ENCODE results near the gene P4HA1.
"Not testable (repeated sequence)": the region's sequence is repeated elsewhere in the genome, so short reads cannot be mapped to it uniquely, and the experiment has no call there.

P4HA1 gene

DNA sequence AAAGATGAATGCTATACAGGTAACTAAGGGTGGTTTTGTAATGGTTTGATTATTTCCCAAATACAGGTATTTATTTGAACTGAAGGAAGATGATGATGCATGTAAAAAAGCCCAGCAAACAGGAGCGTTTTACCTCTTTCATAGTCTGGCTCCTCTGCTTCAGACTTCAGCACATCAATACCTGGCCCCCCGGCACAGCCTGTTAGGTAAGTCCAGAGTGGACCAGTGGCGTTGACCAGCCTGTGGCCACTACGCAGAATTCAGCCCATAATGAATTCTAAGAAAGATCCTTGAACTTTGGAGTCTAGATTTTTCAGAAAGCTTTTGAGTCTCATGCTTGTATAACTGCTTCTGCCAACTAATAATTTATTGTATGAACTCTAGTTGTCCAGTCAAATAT is 23.3 kb upstream of the P4HA1 start:
- Histone ChIP-seq H3K4me2 (peak overlapping the region in 2 of 11 experiments; percentile 3 to 73; a peak in 4 of 22 replicates), H4K20me1 (peaks cover 0 to 2% (median 0%) of the 10 kb centered on the region in 11 experiments; a peak in 2 of 22 replicates), H3K36me3 (peaks cover 23 to 72% (median 41%) of the 10 kb centered on the region in 11 experiments), H3K4me3 (no peak overlapping the region), H3K4me1 (peaks cover 12 to 48% (median 24%) of the 10 kb centered on the region in 10 experiments), H3K9me3 (replicated peaks in 1 of 11) (no peaks in the 10 kb centered on the region), H3K27ac (0 out of 22 replicates have a peak overlapping the region, but pooled peaks of 1 of the 11 experiments have one; percentile 80), H3K27me3 (no peaks in the 10 kb centered on the region), H3K9ac (no peak overlapping the region)
- no peak for TF ChIP-seq Cebpa-rat (IDR thresholded peaks at IDR 0.05)

DNA sequence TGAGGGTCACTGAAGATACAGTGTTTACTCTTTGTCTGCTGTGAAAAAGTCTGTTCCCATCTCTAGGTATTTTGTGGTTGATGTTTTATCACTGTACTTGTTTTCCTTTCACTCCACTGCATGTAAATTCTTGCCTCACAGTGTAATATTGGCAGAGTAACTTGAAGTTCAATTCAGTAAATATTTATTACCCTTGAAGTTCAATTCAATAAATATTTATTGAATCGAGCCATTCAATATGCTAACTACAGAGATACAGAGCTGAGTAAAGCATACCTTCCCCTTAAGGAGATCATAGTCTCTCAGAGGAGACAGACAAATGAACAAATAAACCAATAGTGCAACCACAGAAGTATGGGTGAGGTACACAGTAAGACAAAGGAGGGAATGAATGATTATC is 22.8 kb upstream of the P4HA1 start:
- Histone ChIP-seq H3K9ac (no peak overlapping the region), H4K20me1 (no peaks in the 10 kb centered on the region), H3K9me3 (replicated peaks in 1 of 11) (no peaks in the 10 kb centered on the region), H3K27ac (peak overlapping the region in 1 of 11 experiments; percentile 80; a peak in 2 of 22 replicates), H3K27me3 (no peaks in the 10 kb centered on the region), H3K36me3 (peaks cover 19 to 72% (median 39%) of the 10 kb centered on the region in 11 experiments), H3K4me3 (no peak overlapping the region), H3K4me2 (peak overlapping the region in 4 of 11 experiments; percentile 62 to 82 (median 73); a peak in 7 of 22 replicates), H3K4me1 (peaks cover 12 to 52% (median 24%) of the 10 kb centered on the region in 10 experiments)
- TF ChIP-seq Cebpa-rat (IDR thresholded peaks at IDR 0.05): no peak

GRCh38 chr10:73117976-73118743 is 21.5 kb upstream of the P4HA1 start:
- peak overlapping the region; percentile 18 to 67 (median 45); a peak in 18 of 22 replicates for H3K9ac ChIP-seq
- H3K4me1 ChIP-seq: peaks cover 12 to 52% (median 25%) of the 10 kb centered on the region in 10 experiments
- no peak for TF ChIP-seq Cebpa-rat (IDR thresholded peaks at IDR 0.05)
- no peaks in the 10 kb centered on the region for H4K20me1 ChIP-seq
- no peaks in the 10 kb centered on the region for H3K27me3 ChIP-seq
- H3K4me2 ChIP-seq: peak overlapping the region; percentile 43 to 82 (median 73)
- H3K4me3 ChIP-seq: peak overlapping the region in 3 of 10 experiments; percentile 3 to 32 (median 4); a peak in 2 of 20 replicates
- peaks cover 6 to 59% (median 26%) of the 10 kb centered on the region in 11 experiments; a peak in 21 of 22 replicates for H3K36me3 ChIP-seq
- no peaks in the 10 kb centered on the region for H3K9me3 ChIP-seq (replicated peaks in 1 of 11)
- H3K27ac ChIP-seq: peak overlapping the region in 10 of 11 experiments; percentile 18 to 80 (median 52); a peak in 20 of 22 replicates

DNA sequence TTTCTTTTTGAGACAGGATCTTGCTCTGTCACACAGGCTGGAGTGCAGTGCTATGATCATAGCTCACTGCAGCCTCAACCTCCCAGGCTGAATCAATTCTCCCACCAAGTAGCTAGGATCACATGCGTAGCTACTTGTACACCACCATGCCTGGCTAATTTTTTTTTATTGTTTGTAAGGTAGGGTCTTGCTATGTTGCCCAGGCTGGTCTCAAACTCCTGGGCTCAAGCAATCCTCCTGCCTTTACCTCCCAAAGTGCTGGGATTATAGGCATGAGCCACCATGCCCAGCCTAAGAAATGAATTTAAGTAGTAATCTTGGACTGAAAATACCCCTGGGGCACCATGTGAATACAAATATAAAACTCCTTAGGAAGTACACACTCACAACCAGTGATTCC is 19.4 kb upstream of the P4HA1 start:
- Histone ChIP-seq H3K9me3 (replicated peaks in 1 of 11) (no peaks in the 10 kb centered on the region), H3K36me3 (peaks cover 0 to 39% (median 18%) of the 10 kb centered on the region in 11 experiments; a peak in 19 of 22 replicates), H3K27me3 (no peaks in the 10 kb centered on the region), H3K4me3 (no peak overlapping the region), H3K4me2 (peak overlapping the region in 3 of 11 experiments; percentile 15 to 73 (median 28); a peak in 4 of 22 replicates), H4K20me1 (no peaks in the 10 kb centered on the region), H3K27ac (peak overlapping the region in 1 of 11 experiments; percentile 21; a peak in 1 of 22 replicates), H3K9ac (no peak overlapping the region), H3K4me1 (peaks cover 19 to 64% (median 36%) of the 10 kb centered on the region in 10 experiments)
- no peak for TF ChIP-seq Cebpa-rat (IDR thresholded peaks at IDR 0.05)

GRCh38 chr10:73113551-73113950 is 16.9 kb upstream of the P4HA1 start:
- Histone ChIP-seq H4K20me1 (no peaks in the 10 kb centered on the region), H3K36me3 (peaks cover 13 to 35% (median 26%) of the 10 kb centered on the region in 11 experiments), H3K4me3 (no peak overlapping the region), H3K27ac (no peak overlapping the region), H3K4me1 (peaks cover 17 to 54% (median 28%) of the 10 kb centered on the region in 10 experiments), H3K4me2 (no peak overlapping the region), H3K9me3 (replicated peaks in 1 of 11) (peaks cover 10 to 14% (median 13%) of the 10 kb centered on the region in 11 experiments; a peak in 21 of 22 replicates), H3K9ac (no peak overlapping the region), H3K27me3 (no peaks in the 10 kb centered on the region)
- no peak for TF ChIP-seq Cebpa-rat (IDR thresholded peaks at IDR 0.05)

DNA sequence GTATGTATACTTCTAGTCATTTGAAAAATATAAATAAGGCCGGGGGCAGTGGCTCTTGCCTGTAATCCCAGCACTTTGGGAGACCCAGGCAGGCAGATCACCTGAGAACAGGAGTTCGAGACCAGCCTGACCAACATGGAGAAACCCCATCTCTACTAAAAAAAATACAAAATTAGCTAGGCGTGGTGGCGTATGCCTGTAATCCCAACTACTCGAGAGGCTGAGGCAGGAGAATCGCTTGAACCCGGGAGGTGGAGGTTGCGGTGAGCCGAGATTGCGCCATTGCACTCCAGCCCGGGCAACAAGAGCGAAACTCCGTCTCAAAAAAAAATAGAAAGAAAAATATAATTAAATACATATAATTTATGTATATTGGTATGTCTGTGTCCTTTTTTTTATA is 15.4 kb upstream of the P4HA1 start:
- H3K4me2 ChIP-seq: peak overlapping the region; percentile 72 to 97 (median 87); a peak in 21 of 22 replicates
- peak overlapping the region in 2 of 10 experiments; percentile 62 to 67; a peak in 3 of 20 replicates for H3K4me3 ChIP-seq
- H3K4me1 ChIP-seq: peaks cover 8 to 39% (median 16%) of the 10 kb centered on the region in 10 experiments
- peaks cover 10 to 15% (median 13%) of the 10 kb centered on the region in 11 experiments; a peak in 21 of 22 replicates for H3K9me3 ChIP-seq (replicated peaks in 1 of 11)
- not testable (repeated sequence) for H3K27me3 ChIP-seq, H4K20me1 ChIP-seq
- H3K9ac ChIP-seq: peak overlapping the region; percentile 76 to 87 (median 82); a peak in 14 of 22 replicates
- peak overlapping the region; percentile 72 to 92 (median 87) for H3K27ac ChIP-seq
- peaks cover 16 to 49% (median 33%) of the 10 kb centered on the region in 11 experiments for H3K36me3 ChIP-seq

DNA sequence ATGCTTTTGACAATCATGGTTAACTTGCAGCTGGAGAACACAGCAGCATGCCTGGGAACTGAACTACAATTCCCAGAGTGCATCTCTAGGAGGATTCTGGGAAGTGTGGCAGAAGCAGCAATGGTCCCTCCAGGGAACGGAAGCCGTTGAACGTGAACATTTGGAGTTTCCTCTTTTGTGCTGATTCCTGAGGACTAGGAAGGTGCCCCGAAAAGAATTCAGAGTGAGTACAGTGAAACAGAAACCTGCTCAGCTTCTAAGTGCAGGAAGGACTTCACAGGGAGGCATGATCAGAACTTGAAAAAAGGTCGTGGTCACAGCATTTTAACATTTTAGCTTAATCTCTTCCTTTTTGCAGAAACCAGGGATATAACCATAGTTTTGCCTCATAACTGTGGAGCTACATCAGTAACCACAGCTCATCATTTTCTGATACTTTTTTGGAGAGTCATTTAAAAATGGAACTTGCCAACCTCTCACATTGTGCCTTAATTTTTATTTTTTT is 13.7 kb upstream of the P4HA1 start, which contains the start of gene NUDT13:
Gene NUDT13, plus strand, starts transcription at position 111 of the 505 bp plus-strand sequence. CDS start 3,911 bp downstream, outside the sequence.
- Histone ChIP-seq H3K4me2 (peak within 1 kb of the TSS; percentile 72 to 97 (median 87)), H3K36me3 (peaks cover 8 to 44% (median 25%) of the 10 kb centered on the region in 11 experiments; a peak in 21 of 22 replicates), H3K27me3 (no peaks in the 10 kb centered on the region), H3K4me3 (peak within 1 kb of the TSS; percentile 55 to 73 (median 64)), H3K27ac (peak within 1 kb of the TSS; percentile 72 to 92 (median 87)), H3K9me3 (replicated peaks in 1 of 11) (peaks cover 10 to 15% (median 13%) of the 10 kb centered on the region in 11 experiments; a peak in 21 of 22 replicates), H3K4me1 (peaks cover 8 to 26% (median 13%) of the 10 kb centered on the region in 10 experiments), H3K9ac (peak within 1 kb of the TSS; percentile 76 to 87 (median 82)), H4K20me1 (no peaks in the 10 kb centered on the region)
- TF ChIP-seq Cebpa-rat (IDR thresholded peaks at IDR 0.05): no peak

GRCh38 chr10:73109248-73109652 is 12.6 kb upstream of the P4HA1 start:
- not testable (repeated sequence) for H4K20me1 ChIP-seq, H3K9ac ChIP-seq, H3K4me3 ChIP-seq, H3K27me3 ChIP-seq, H3K27ac ChIP-seq, H3K4me2 ChIP-seq
- Histone ChIP-seq H3K9me3 (replicated peaks in 1 of 11) (peaks cover 10 to 15% (median 13%) of the 10 kb centered on the region in 11 experiments; a peak in 21 of 22 replicates), H3K36me3 (peaks cover 8 to 36% (median 26%) of the 10 kb centered on the region in 11 experiments; a peak in 21 of 22 replicates), H3K4me1 (peaks cover 8 to 20% (median 13%) of the 10 kb centered on the region in 10 experiments)
